Heart right ventricle (tissue), 16 donors: Measurements from ENCODE around the gene PRKCE. TPM values are rescaled to one million over a fixed set of nuclear protein-coding genes. Genes with fewer than 3 reads are reported as not detected.

Experiments
- ATAC-seq, 8 donors: fragments of 200-7000 bp; cut with Tn5 transposase; one replicate each; pipeline ENCODE4 v1.9.1; 2020; ENCODE audit warnings: mild to moderate bottlenecking in 8 of 8, moderate library complexity in 8 of 8, moderate number of reproducible peaks in 1 of 8
- DNase-seq, 2 donors: peaks; one replicate each; pipeline ENCODE4 v3.0.0-alpha.2; 2020
- H3K27ac ChIP-seq, 10 donors: fragments of 200-600 bp; sonication (generic) in 2 of 10; one replicate each; pipeline versions ENCODE4 v1.5.0 to v1.8.0; 2020 to 2022; ENCODE audit warnings: mild to moderate bottlenecking in 3 of 10
- H3K27me3 ChIP-seq, 7 donors: fragments of 200-600 bp; one replicate each; pipeline ENCODE4 v1.8.0; 2021 to 2022; ENCODE audit warnings: mild to moderate bottlenecking in 2 of 7
- H3K36me3 ChIP-seq, 9 donors: fragments of 200-600 bp; sonication (generic) in 1 of 9; one replicate each; pipeline versions ENCODE4 v1.5.0 to v1.8.0; 2020 to 2022; ENCODE audit warnings: mild to moderate bottlenecking in 2 of 9
- H3K4me1 ChIP-seq, 9 donors: fragments of 200-600 bp; sonication (generic) in 1 of 9; one replicate each; pipeline versions ENCODE4 v1.5.0 to v1.8.0; 2020 to 2022; ENCODE audit warnings: mild to moderate bottlenecking in 4 of 9
- H3K4me3 ChIP-seq, 10 donors: fragments of 200-600 bp; sonication (generic) in 2 of 10; one replicate each; pipeline versions ENCODE4 v1.5.0 to v1.8.0; 2020 to 2022; ENCODE audit warnings: mild to moderate bottlenecking in 7 of 10, moderate library complexity in 2 of 10
- H3K9me3 ChIP-seq, 11 donors: fragments of 200-600 bp in 10 of 11; sonication (generic) in 2 of 11; one replicate each; pipeline versions ENCODE4 v1.5.0 to v1.8.0; 2013 to 2022; ENCODE audit warnings: mild to moderate bottlenecking in 2 of 11, control low read depth in 1 of 11, moderate library complexity in 1 of 11
- CTCF ChIP-seq, 9 donors: fragments of 200-600 bp; sonication (generic) in 2 of 9; IDR thresholded peaks; one replicate each; pipeline versions ENCODE4 v1.5.0 to v1.8.0; 2021 to 2022; ENCODE audit warnings: antibody characterized with exemption in 9 of 9, mild to moderate bottlenecking in 5 of 9, moderate library complexity in 1 of 9
- WGBS, 2 donors: extraction: QIAGEN DNeasy Blood & Tissue Kit; methylation state at CpG; one replicate each; pipeline ENCODE4 v1.1.7; 2013; ENCODE audit warnings: inconsistent platforms in 1 of 2; 5-methylcytosine and 5-hydroxymethylcytosine counted together
- intact Hi-C, 10 donors: fragments of 100-400 bp; cut with DNase I; formaldehyde crosslinking; loops; one replicate each; pipeline versions ENCODE4 v1.11.1 to v1.14.2; 2022
- polyA plus RNA-seq, 2 donors: library from polyadenylated mRNA; stranded (reverse); fragments of 200-250 nt; gene quantifications; one replicate each; pipeline ENCODE4 v1.2.3, GENCODE V29; 2013
- total RNA-seq, 10 donors: library from RNA; stranded (reverse); fragmentation: NEBNext Ultra II Directional in 3 of 10; extraction: Animal tissue kit (Norgen Biotek cat#: 25700) in 3 of 10; gene quantifications; one replicate each; pipeline versions ENCODE4 v1.2.1 to v1.2.4, GENCODE V29; 2021 to 2023
- donor health status: Arrhythmogenic right ventricular cardiomyopathy.
- donor health status: ischemic (EF 13 %, LVEDD 7.1; RV severe dilation, severe dysfunction).
- donor health status: healthy with polysubstance abuse.
- donor health status: DM: no; HTN: yes; CAD: no.
- donor health status: DM: no; HTN: no; CAD: no.
- donor health status: ischemic (EF 25% LVEDD 6.9; RV normal size, moderate dysfunction).
- donor health status: ischemic (EF 25% LVEDD 5.7; RV mildly dilated, moderate dysfunction).
- donor health status: healthy.
- donor health status: DM: yes; HTN: yes; CAD: no.
- donor health status: Ischemic cardiomyopathy.
- donor health status: ischemic (EF 35%, LVEDD 5.7; RV mildly dilated, moderate dysfunction).
- donor health status: nonischemic (EF 11% LVEDD 7.7; RV severe dilation, severe dysfunction).
- donor health status: DM: yes; HTN: yes; CAD: no.
- donor health status: PGD.
- donor health status: ischemic (EF 29% LVEDD 5.4; RV normal size, mild dysfunction).
- donor health status: nonischemic (EF 23%, LVEDD 6.1; RV moderate dilation, normal function).

Gene PRKCE
- total and polyA plus RNA-seq, 12 donors: 3.7 to 22.7 (median 16.7) TPM

DNA sequence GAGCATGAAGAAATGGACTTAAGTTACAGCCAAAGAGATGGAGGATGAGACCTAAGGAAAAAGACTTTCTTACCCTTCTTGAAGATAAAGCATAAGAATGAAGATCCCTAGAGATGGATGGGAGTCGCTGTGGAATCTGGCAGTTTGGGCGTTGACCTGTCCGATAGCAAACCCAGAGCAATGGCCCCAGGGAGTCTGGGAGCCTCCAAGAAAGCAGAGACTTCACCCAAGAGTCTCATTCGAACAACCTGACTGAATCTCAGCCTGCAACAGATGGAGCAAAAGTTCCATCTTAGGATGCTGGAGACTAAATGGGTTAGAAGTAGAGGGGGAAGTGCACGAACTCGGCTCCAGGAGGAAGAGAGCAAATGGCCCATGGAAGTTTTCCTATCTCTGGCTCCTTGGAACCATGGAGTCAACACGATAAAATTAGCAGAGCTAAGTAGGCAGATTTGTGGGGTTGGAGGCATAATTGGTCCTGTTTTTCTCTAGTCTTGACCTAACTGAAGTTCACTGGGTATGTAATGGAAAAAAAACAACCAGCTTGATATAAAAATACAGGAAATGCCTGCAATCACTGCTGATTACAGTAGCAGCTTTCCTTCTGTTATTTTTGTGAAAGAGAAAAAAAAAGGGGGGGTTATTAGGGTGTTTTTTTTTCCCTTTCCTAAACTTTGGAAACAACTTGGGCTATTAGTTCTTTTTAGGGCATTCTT, 467.3 kb downstream of the PRKCE start:
- TF ChIP-seq CTCF (IDR thresholded peaks at IDR 0.05): peak in 3 of 9 donors; percentile 7 to 25 (median 13)
- 35 to 57% methylated on average over 7 of the region's 7 CpGs for WGBS, 2 donors
- Histone ChIP-seq H3K4me1 (peaks cover 6 to 91% (median 58%) of the 10 kb centered on the region in 9 donors), H3K4me3 (no peak overlapping the region), H3K9me3 (no peaks in the 10 kb centered on the region), H3K36me3 (no peaks in the 10 kb centered on the region), H3K27me3 (no peaks in the 10 kb centered on the region), H3K27ac (peak overlapping the region; percentile 56 to 89 (median 84))
- peak; percentile 65 to 89 (median 82) for ATAC-seq
- intact Hi-C loops: loop anchor here in 2 of 10 donors (2.0 to 10.0 kb wide), 4 partner anchors 52 to 104 kb away; no protein-coding TSS in a partner anchor
- DNase-seq: peak in 1 of 2 donors; percentile 47

DNA sequence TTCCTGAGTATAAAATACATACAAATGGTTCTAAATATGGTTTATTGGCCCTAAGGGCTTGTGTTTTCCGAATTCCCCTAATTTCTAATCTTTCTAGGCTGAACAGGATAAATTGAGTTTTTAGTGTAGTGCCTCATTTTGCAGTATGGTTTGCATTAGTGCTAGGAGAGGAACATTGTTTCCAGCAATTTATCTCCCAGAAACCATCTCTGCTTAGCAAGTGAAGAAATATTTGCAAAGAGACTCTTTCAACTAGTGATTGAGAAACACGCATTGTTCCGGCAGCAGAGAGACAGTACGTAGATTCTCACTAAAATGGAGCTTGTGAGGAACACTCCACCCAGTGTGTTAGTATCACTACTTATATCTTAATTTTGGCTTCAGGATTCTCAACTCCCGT, 468.0 kb downstream of the PRKCE start:
- no peak for TF ChIP-seq CTCF (IDR thresholded peaks at IDR 0.05)
- H3K27me3 ChIP-seq: no peaks in the 10 kb centered on the region
- DNase-seq: no peak
- H3K36me3 ChIP-seq: no peaks in the 10 kb centered on the region
- H3K4me1 ChIP-seq: peaks cover 6 to 91% (median 58%) of the 10 kb centered on the region in 9 donors
- intact Hi-C loops: loop anchor here in 2 of 10 donors (2.0 to 10.0 kb wide), 4 partner anchors 52 to 105 kb away; no protein-coding TSS in a partner anchor
- peak overlapping the region; percentile 28 to 89 (median 84) for H3K27ac ChIP-seq
- WGBS, 2 donors: 39 to 55% methylated on average over 5 of the region's 5 CpGs
- no peaks in the 10 kb centered on the region for H3K9me3 ChIP-seq
- peak in 7 of 8 donors; percentile 8 to 48 (median 29) for ATAC-seq
- no peak overlapping the region for H3K4me3 ChIP-seq

DNA sequence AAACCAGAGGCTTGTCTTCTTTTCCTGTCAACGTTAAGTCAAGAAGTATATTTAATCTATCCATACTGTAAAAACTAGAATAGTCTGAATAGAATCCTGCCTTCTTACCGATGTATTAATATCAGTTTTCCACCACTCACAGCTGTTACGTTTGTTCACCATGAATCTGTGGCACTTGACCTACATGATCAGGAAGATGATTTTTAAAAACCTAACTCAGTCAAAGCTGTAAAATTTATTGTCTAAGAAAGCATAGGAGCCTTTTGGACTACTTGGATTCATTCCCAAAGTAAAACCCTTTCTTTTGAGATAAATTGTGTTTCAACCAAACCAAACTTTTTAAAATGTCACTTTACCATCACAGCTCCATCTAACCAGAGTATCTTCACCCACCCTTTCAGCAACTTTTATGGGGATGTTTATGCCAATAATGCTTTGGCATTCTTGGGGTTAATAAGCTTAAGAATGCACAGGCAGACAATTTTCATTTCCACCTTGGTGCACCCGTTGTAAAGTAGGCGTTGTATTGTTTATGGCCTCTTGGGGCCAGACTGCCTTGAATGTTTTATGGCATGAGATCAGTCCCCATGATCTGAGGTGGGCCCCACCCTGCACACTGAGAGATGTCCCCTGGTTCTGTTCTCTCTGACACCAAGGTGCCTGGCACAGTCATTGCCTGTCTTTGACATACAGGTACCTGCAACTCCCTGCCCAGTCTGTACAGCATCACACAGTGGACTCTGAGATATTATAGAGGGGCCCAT, 469.5 kb downstream of the PRKCE start:
- intact Hi-C loops: loop anchor here in 1 of 10 donors (5.0 kb wide), 1 partner anchor 146 kb away; no protein-coding TSS in a partner anchor
- 50 to 57% methylated on average over 5 of the region's 5 CpGs for WGBS, 2 donors
- no peaks in the 10 kb centered on the region for H3K9me3 ChIP-seq
- peak overlapping the region in 9 of 10 donors; percentile 11 to 89 (median 83) for H3K27ac ChIP-seq
- TF ChIP-seq CTCF (IDR thresholded peaks at IDR 0.05): no peak
- no peak overlapping the region for H3K4me3 ChIP-seq
- H3K4me1 ChIP-seq: peaks cover 6 to 80% (median 57%) of the 10 kb centered on the region in 9 donors
- no peaks in the 10 kb centered on the region for H3K36me3 ChIP-seq
- H3K27me3 ChIP-seq: no peaks in the 10 kb centered on the region
- DNase-seq (no peak), ATAC-seq (peak in 1 of 8 donors; percentile 32)

GRCh38 chr2:46122318-46122976, 471.0 kb downstream of the PRKCE start:
- no peaks in the 10 kb centered on the region for H3K27me3 ChIP-seq
- peaks cover 12 to 74% (median 47%) of the 10 kb centered on the region in 9 donors for H3K4me1 ChIP-seq
- intact Hi-C loops: loop anchor here in 1 of 10 donors (5.0 kb wide), 1 partner anchor 145 kb away; no protein-coding TSS in a partner anchor
- no peaks in the 10 kb centered on the region for H3K36me3 ChIP-seq
- DNase-seq (no peak), ATAC-seq (no peak)
- TF ChIP-seq CTCF (IDR thresholded peaks at IDR 0.05): no peak
- 95 to 98% methylated on average over 5 of the region's 5 CpGs for WGBS, 2 donors
- no peak overlapping the region for H3K4me3 ChIP-seq
- no peaks in the 10 kb centered on the region for H3K9me3 ChIP-seq
- peak overlapping the region in 3 of 10 donors; percentile 8 to 89 (median 38) for H3K27ac ChIP-seq
